B cell (primary cell): ENCODE results near the gene ARL4C. TPM values are rescaled to one million over a fixed set of nuclear protein-coding genes. Genes with fewer than 3 reads are reported as not detected.

Experiments used
- ATAC-seq: fragments of 200-7000 bp; cut with Tn5 transposase; one replicate; pipeline ENCODE4 v1.10.0; 2021; ENCODE audit warnings: low read depth, mild to moderate bottlenecking, moderate number of reproducible peaks, moderate library complexity
- CTCF ChIA-PET: fragments of 350-600 bp; sonication (Branson Sonifier 250); formaldehyde crosslinking; loops from one replicate; lab custom pipeline; 2021; ENCODE audit warnings: antibody characterized with exemption, inconsistent platforms; lab: Charles Lee
- POLR2A ChIA-PET: fragments of 350-600 bp; sonication (Branson Sonifier 250); formaldehyde crosslinking; loops from one replicate; lab custom pipeline; 2021; ENCODE audit warnings: antibody characterized with exemption; lab: Charles Lee
- DNase-seq: peaks from one replicate; pipeline ENCODE4 v3.0.0; 2013
- H2AFZ ChIP-seq: 2 replicates; pipeline ENCODE4 v1.6.1; 2012; ENCODE audit warnings: mild to moderate bottlenecking, low read depth, low read length; ENCODE audit not compliant: insufficient read depth, poor library complexity, severe bottlenecking
- H3K27ac ChIP-seq, 2 donors: 1 replicate in 1 of 2; 2 replicates in 1 of 2; pipeline ENCODE4 v1.5.1; 2012 to 2013; ENCODE audit warnings: low read length in 2 of 2, mild to moderate bottlenecking in 2 of 2, moderate library complexity in 1 of 2
- H3K27me3 ChIP-seq, 4 experiments: fragments of 200-600 bp in 1 of 4; sonication (generic) in 1 of 4; replicated peaks in 1 of 4; 1 replicate in 2 of 4; 2 replicates in 2 of 4; pipeline versions ENCODE4 v1.6.1 to v1.7.0; 2013 to 2016; ENCODE audit warnings: low read length in 3 of 4, mild to moderate bottlenecking in 2 of 4, mixed read lengths in 1 of 4, moderate library complexity in 1 of 4; ENCODE audit not compliant: insufficient read depth in 4 of 4, control insufficient read depth in 3 of 4; ENCODE audit errors: control extremely low read depth in 1 of 4
- H3K36me3 ChIP-seq, 2 experiments: replicated peaks in 1 of 2; 1 replicate in 1 of 2; 2 replicates in 1 of 2; pipeline versions ENCODE4 v1.6.1 to v1.7.1; 2013; ENCODE audit warnings: low read length in 1 of 2; ENCODE audit not compliant: insufficient read depth in 2 of 2, control insufficient read depth in 1 of 2; ENCODE audit errors: control extremely low read depth in 1 of 2, extremely low read depth in 1 of 2
- H3K4me1 ChIP-seq, 2 donors: fragments of 200-600 bp in 1 of 2; sonication (generic) in 1 of 2; 1 replicate in 1 of 2; 2 replicates in 1 of 2; pipeline versions ENCODE4 v1.5.1 to v1.6.1; 2013 to 2017; ENCODE audit warnings: low read length in 2 of 2; ENCODE audit not compliant: control insufficient read depth in 2 of 2, insufficient read depth in 2 of 2
- H3K4me2 ChIP-seq: replicated peaks from 2 replicates; pipeline ENCODE3; 2012; ENCODE audit warnings: mild to moderate bottlenecking, low read depth, low read length; ENCODE audit not compliant: poor library complexity, severe bottlenecking
- H3K4me3 ChIP-seq, 5 experiments: fragments of 200-600 bp in 1 of 5; sonication (generic) in 1 of 5; 1 replicate in 3 of 5; 2 replicates in 2 of 5; pipeline versions ENCODE4 v1.5.1 to v1.7.0; 2011 to 2016; ENCODE audit warnings: low read length in 4 of 5, mild to moderate bottlenecking in 4 of 5, low read depth in 2 of 5, control low read depth in 1 of 5, moderate library complexity in 1 of 5; ENCODE audit not compliant: insufficient read depth in 1 of 5; ENCODE audit errors: control extremely low read depth in 1 of 5, extremely low read depth in 1 of 5
- H3K79me2 ChIP-seq: fragments of 200-600 bp; sonication (generic); one replicate; pipeline ENCODE4 v1.6.0; 2016; ENCODE audit warnings: low read length; ENCODE audit not compliant: control insufficient read depth, insufficient read depth
- H3K9ac ChIP-seq: fragments of 200-600 bp; sonication (generic); 2 replicates; pipeline ENCODE4 v1.6.1; 2017; ENCODE audit warnings: mild to moderate bottlenecking, low read length, moderate library complexity
- H3K9me3 ChIP-seq, 3 donors: one replicate each; pipeline versions ENCODE4 v1.6.1 to v1.7.1; 2013; ENCODE audit warnings: low read length in 2 of 3; ENCODE audit not compliant: control insufficient read depth in 2 of 3, insufficient read depth in 1 of 3; ENCODE audit errors: control extremely low read depth in 1 of 3
- H4K20me1 ChIP-seq: 2 replicates; pipeline ENCODE4 v1.6.0; 2012; ENCODE audit warnings: mild to moderate bottlenecking, low read length; ENCODE audit not compliant: insufficient read depth, control insufficient read depth, poor library complexity, severe bottlenecking
- H3K27ac Mint-ChIP-seq: one replicate; pipeline ENCODE4 v1.8.0; 2021; ENCODE audit warnings: mixed read lengths
- H3K27me3 Mint-ChIP-seq: one replicate; pipeline ENCODE4 v1.8.0; 2021; ENCODE audit warnings: mixed read lengths
- H3K4me1 Mint-ChIP-seq: one replicate; pipeline ENCODE4 v1.8.0; 2021; ENCODE audit warnings: mixed read lengths
- H3K4me3 Mint-ChIP-seq: one replicate; pipeline ENCODE4 v1.8.0; 2021; ENCODE audit warnings: mixed read lengths
- H3K9me3 Mint-ChIP-seq: one replicate; pipeline ENCODE4 v1.8.0; 2022; ENCODE audit warnings: mixed read lengths; ENCODE audit not compliant: insufficient read depth
- CTCF ChIP-seq: fragments of 200-600 bp; IDR thresholded peaks from one replicate; pipeline ENCODE4 v1.8.0; 2022; ENCODE audit warnings: antibody characterized with exemption, mild to moderate bottlenecking
- EZH2 ChIP-seq: IDR thresholded peaks from 2 replicates; pipeline ENCODE4 v1.6.1; 2012; ENCODE audit warnings: borderline replicate concordance, low read depth, mild to moderate bottlenecking, moderate library complexity, low read length; ENCODE audit not compliant: insufficient read depth, poor library complexity, severe bottlenecking
- WGBS: methylation state at CpG from one replicate; pipeline ENCODE4 v1.1.5; 2013; ENCODE audit warnings: missing lambda C conversion rate; ENCODE audit not compliant: insufficient coverage; 5-methylcytosine and 5-hydroxymethylcytosine counted together
- intact Hi-C: fragments of 100-400 bp; cut with micrococcal nuclease; formaldehyde crosslinking; loops from one replicate; pipeline ENCODE4 v1.10.0; 2022
- polyA plus RNA-seq: library from polyadenylated mRNA; depleted of rRNA; stranded (reverse); fragments of >200 nt; gene quantifications from 2 replicates; pipeline ENCODE4 v1.2.3, GENCODE V29; 2012
- total RNA-seq, 2 donors: library from RNA; stranded (reverse); fragments of 120-200 nt in 1 of 2; gene quantifications; 1 replicate in 1 of 2; 2 replicates in 1 of 2; pipeline versions ENCODE4 v1.2.3 to v1.2.4, GENCODE V29; 2013 to 2022

Gene ARL4C
- total and polyA plus RNA-seq, 2 donors (not counting 1 experiment from before 2014, with no cell fraction given): 20.2 to 22.5 TPM

GRCh38 chr2:234496055-234496834 lies 636 bp downstream of the ARL4C start:
- peak; percentile 64 for ATAC-seq
- intact Hi-C loops: loop anchor here (1.0 kb wide), 2 partner anchors 50 to 70 kb away; no protein-coding TSS in a partner anchor

More at GRCh38 chr2:234496055-234496834, 636 bp downstream of the ARL4C start:
- peak overlapping the region; percentile 91 for H3K4me3 Mint-ChIP-seq
- peaks cover 0 to 6% of the 10 kb centered on the region in 2 experiments for H3K36me3 ChIP-seq
- H2AFZ ChIP-seq: peak overlapping the region; percentile 69
- peak overlapping the region; percentile 73 to 77 for H3K27ac ChIP-seq
- peak; percentile 82 for DNase-seq
- ChIA-PET CTCF (interaction anchor here (0.8 to 4.7 kb wide), 18 partner anchors 13 to 1092 kb away, joined by 3 to 57 read pairs (median 6); no protein-coding TSS in a partner anchor), POLR2A (interaction anchor here (1.1 to 2.1 kb wide), 3 partner anchors 12 to 69 kb away, joined by 3 to 17 read pairs (median 4); no protein-coding TSS in a partner anchor)
- peak overlapping the region; percentile 92 for H3K9ac ChIP-seq
- H3K4me1 Mint-ChIP-seq: peaks cover 68% of the 10 kb centered on the region
- peaks cover 0 to 4% (median 0%) of the 10 kb centered on the region in 4 experiments for H3K27me3 ChIP-seq
- H3K4me1 ChIP-seq: peaks cover 35 to 46% of the 10 kb centered on the region in 2 donors
- H3K4me2 ChIP-seq: peak overlapping the region; percentile 86
- no peak for TF ChIP-seq EZH2
- no peak for TF ChIP-seq CTCF
- peaks cover 45% of the 10 kb centered on the region for H3K79me2 ChIP-seq
- WGBS: under 1% methylated on average over 89 of the region's 89 CpGs
- peak overlapping the region; percentile 85 to 97 (median 91) for H3K4me3 ChIP-seq
- H3K27me3 Mint-ChIP-seq: peaks cover 4% of the 10 kb centered on the region
- H3K27ac Mint-ChIP-seq: peak overlapping the region; percentile 80
- H3K9me3 ChIP-seq: no peaks in the 10 kb centered on the region
- H3K9me3 Mint-ChIP-seq: no peaks in the 10 kb centered on the region
- H4K20me1 ChIP-seq: peaks cover 43% of the 10 kb centered on the region
